Lower leg skin (tissue), 3 donors: Measurements from ENCODE around the gene HADHB.

Source experiments
- CTCF ChIP-seq, 3 donors: fragments of 450-650 bp; IDR thresholded peaks; one replicate each; pipeline ENCODE4 v1.5.1; 2016; ENCODE audit warnings: antibody characterized with exemption in 3 of 3, mild to moderate bottlenecking in 3 of 3, moderate library complexity in 2 of 3
- POLR2A ChIP-seq, 2 donors: fragments of 450-650 bp; IDR thresholded peaks; one replicate each; pipeline ENCODE4 v1.6.1; 2016 to 2017; ENCODE audit warnings: antibody characterized with exemption in 2 of 2, mild to moderate bottlenecking in 1 of 2, moderate library complexity in 1 of 2

GRCh38 chr2:26214759-26215158 is 30.0 kb upstream of the HADHB start:
- no peak for TF ChIP-seq POLR2A (IDR thresholded peaks at IDR 0.05)
- no peak for TF ChIP-seq CTCF (IDR thresholded peaks at IDR 0.05)
